Peyer's patch (tissue), 4 donors: ENCODE data around the gene FN1.

ENCODE experiments used
- CTCF ChIP-seq, 6 experiments: fragments of 450-650 bp in 4 of 6; fragments of 200-600 bp in 2 of 6; sonication (generic) in 1 of 6; IDR thresholded peaks; one replicate each; pipeline ENCODE4 v1.5.1; 2017 to 2019; ENCODE audit warnings: antibody characterized with exemption in 6 of 6, mild to moderate bottlenecking in 3 of 6, moderate library complexity in 1 of 6
- POLR2A ChIP-seq, 2 donors: fragments of 450-650 bp; IDR thresholded peaks; one replicate each; pipeline ENCODE4 v1.5.1; 2017; ENCODE audit warnings: antibody characterized with exemption in 2 of 2, mild to moderate bottlenecking in 2 of 2, moderate library complexity in 2 of 2

- no peak for TF ChIP-seq CTCF (IDR thresholded peaks at IDR 0.05)
- no peak for TF ChIP-seq POLR2A (IDR thresholded peaks at IDR 0.05)
Measured at GRCh38 chr2:215355801-215356200, 80.1 kb downstream of the FN1 start.
